ENCODE results near the gene C18orf32. TPM values are rescaled to one million over a fixed set of nuclear protein-coding genes. Genes with fewer than 3 reads are reported as not detected.

Gene C18orf32
- total RNA-seq, 1 experiment from 2014 or later: 14.0 TPM

DNA sequence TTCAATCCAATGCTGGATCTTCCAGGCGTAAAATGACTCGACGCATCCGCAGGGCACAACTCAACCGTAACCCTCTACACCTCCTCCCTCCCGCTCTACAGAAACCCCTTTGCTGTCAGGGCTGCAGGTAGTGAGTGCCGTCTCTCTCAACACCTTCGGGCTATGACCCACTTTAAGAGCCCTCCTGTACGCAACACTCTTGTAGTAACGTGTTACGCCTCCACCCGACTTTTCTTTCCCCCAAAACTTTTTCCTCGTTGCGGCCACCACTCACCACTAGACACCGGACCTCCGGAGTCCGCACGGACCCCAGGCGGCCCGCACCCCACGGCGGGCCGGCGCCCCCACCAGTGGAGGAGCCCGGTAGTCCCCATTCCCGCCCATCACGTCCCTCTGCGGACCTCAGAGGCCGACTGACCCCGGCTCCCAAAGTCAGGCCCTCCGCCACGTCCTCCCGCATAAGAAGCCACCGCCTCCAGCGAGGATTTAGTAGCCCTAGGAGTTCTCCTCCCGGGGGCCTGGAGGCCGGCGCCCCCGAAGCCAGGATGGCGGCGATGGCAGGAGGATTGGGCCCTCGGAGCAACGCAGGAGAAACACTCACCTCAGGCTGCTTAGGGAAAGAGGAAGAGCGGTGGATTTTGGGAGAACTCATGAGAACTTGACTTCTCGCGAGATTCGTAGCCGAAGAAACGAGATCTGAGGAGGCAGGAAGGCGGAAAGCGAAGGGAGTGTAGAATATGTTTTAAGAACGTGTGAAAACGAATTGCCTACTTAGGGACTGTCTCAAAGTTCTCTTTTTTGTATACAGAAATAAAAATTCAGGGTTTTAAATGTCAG is 5.0 kb upstream of the C18orf32 start, which contains the start of gene RPL17:
Gene RPL17 (minus strand): TSS at position 609 of the 837 bp plus-strand sequence.
- Histone ChIP-seq H3K9me3 (no peaks in the 10 kb centered on the region), H3K4me3 (ENCODE audit: low read depth, low read length) (peak within 1 kb of the TSS; percentile 75), H3K4me1 (peaks cover 7% of the 10 kb centered on the region), H3K36me3 (ENCODE audit: control insufficient read depth, insufficient read depth, low read length) (no peaks in the 10 kb centered on the region), H3K27me3 (replicated peaks; ENCODE audit: control insufficient read depth, insufficient read depth, low read length) (no peaks in the 10 kb centered on the region)
- H3K4me1 Mint-ChIP-seq (ENCODE audit: low read depth, unreplicated experiment): no peaks in the 10 kb centered on the region
- no peaks in the 10 kb centered on the region for H3K27me3 Mint-ChIP-seq (ENCODE audit: insufficient read depth, unreplicated experiment)
- ChIA-PET CTCF (no interaction called here), POLR2A (no interaction called here)
- no TSS peak for BruUV-seq (replicated peaks)
- H3K4me3 Mint-ChIP-seq (ENCODE audit: unreplicated experiment): peak within 1 kb of the TSS; percentile 87
- peak; percentile 86 to 90 for DNase-seq
- TF ChIP-seq, protein P1, sequence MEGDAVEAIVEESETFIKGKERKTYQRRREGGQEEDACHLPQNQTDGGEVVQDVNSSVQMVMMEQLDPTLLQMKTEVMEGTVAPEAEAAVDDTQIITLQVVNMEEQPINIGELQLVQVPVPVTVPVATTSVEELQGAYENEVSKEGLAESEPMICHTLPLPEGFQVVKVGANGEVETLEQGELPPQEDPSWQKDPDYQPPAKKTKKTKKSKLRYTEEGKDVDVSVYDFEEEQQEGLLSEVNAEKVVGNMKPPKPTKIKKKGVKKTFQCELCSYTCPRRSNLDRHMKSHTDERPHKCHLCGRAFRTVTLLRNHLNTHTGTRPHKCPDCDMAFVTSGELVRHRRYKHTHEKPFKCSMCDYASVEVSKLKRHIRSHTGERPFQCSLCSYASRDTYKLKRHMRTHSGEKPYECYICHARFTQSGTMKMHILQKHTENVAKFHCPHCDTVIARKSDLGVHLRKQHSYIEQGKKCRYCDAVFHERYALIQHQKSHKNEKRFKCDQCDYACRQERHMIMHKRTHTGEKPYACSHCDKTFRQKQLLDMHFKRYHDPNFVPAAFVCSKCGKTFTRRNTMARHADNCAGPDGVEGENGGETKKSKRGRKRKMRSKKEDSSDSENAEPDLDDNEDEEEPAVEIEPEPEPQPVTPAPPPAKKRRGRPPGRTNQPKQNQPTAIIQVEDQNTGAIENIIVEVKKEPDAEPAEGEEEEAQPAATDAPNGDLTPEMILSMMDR (IDR thresholded peaks at IDR 0.05; ENCODE audit: insufficient read depth in 1 of 2, low read depth in 1 of 2, low read length in 1 of 2, severe bottlenecking in 1 of 2, unreplicated experiment in 1 of 2): no peak
- peaks cover 55% of the 10 kb centered on the region for H3K36me3 Mint-ChIP-seq (ENCODE audit: insufficient read depth, unreplicated experiment)
- intact Hi-C loops (cut with micrococcal nuclease; ENCODE audit: unreplicated experiment): loop anchor here (2.0 kb wide), 1 partner anchor 31 kb away; the partner anchor contains the start of gene DYM
- H3K9me3 Mint-ChIP-seq (ENCODE audit: unreplicated experiment): no peaks in the 10 kb centered on the region
- peak within 1 kb of the TSS; percentile 92 for H3K27ac Mint-ChIP-seq (ENCODE audit: unreplicated experiment)

DNA sequence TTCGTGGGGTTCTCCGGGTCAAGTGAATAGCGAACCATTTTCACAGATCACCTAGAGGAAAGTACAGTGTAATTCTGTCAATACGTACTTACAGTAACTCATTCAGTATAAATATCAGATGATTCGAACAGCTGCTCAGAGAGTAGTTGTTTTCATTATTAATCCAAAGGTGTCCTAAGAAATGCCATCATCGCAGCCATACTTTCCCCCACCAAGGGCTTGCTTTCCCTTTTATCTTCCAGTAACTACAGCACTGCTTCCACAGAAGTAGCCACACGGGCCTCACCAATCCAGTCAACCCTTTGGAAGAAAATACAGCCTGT is 4.5 kb upstream of the C18orf32 start:
- Histone ChIP-seq H3K36me3 (ENCODE audit: control insufficient read depth, insufficient read depth, low read length) (no peaks in the 10 kb centered on the region), H3K27me3 (replicated peaks; ENCODE audit: control insufficient read depth, insufficient read depth, low read length) (no peaks in the 10 kb centered on the region), H3K4me1 (peaks cover 7% of the 10 kb centered on the region), H3K4me3 (ENCODE audit: low read depth, low read length) (peak overlapping the region; percentile 75), H3K9me3 (no peaks in the 10 kb centered on the region)
- DNase-seq: no peak
- POLR2A ChIA-PET: interaction anchor here (0.5 kb wide), 1 partner anchor 59 kb away, joined by 5 read pairs; no protein-coding TSS in a partner anchor
- no peaks in the 10 kb centered on the region for H3K27me3 Mint-ChIP-seq (ENCODE audit: insufficient read depth, unreplicated experiment)
- no TSS peak for BruUV-seq (replicated peaks)
- CTCF ChIA-PET: no interaction called here
- H3K4me3 Mint-ChIP-seq (ENCODE audit: unreplicated experiment): peak overlapping the region; percentile 87
- no peaks in the 10 kb centered on the region for H3K4me1 Mint-ChIP-seq (ENCODE audit: low read depth, unreplicated experiment)
- no peaks in the 10 kb centered on the region for H3K9me3 Mint-ChIP-seq (ENCODE audit: unreplicated experiment)
- TF ChIP-seq, protein P1 (IDR thresholded peaks at IDR 0.05; ENCODE audit: insufficient read depth in 1 of 2, low read depth in 1 of 2, low read length in 1 of 2, severe bottlenecking in 1 of 2, unreplicated experiment in 1 of 2): no peak
- peaks cover 61% of the 10 kb centered on the region for H3K36me3 Mint-ChIP-seq (ENCODE audit: insufficient read depth, unreplicated experiment)
- H3K27ac Mint-ChIP-seq (ENCODE audit: unreplicated experiment): peak overlapping the region; percentile 92
- intact Hi-C loops (cut with micrococcal nuclease; ENCODE audit: unreplicated experiment): no loop called here

DNA sequence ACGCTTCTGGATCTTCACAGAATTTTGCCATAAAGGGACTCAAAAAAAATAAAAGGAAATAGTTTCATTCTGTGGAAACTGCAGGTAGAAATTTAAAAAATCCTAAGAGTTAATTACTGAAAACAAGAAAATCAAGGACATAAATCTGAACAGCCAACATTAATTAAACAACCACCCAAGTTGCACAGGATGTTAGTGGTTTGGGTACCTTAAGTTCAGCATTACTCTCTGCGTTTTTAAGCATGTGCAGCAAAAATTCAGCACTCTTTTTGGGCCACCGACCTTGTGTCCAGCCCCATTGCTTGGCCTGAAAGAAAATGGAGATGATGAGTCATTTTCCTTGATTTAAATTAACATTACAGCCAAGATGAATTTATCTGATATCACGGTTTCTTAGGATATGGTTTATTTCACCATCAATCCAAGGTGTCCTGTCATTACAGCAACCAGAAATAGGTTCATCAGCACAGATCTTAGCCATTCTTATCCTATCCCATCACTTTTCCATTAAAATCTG is 3.3 kb upstream of the C18orf32 start:
- no peak overlapping the region for H3K4me3 ChIP-seq (ENCODE audit: low read depth, low read length)
- H3K36me3 ChIP-seq (ENCODE audit: control insufficient read depth, insufficient read depth, low read length): no peaks in the 10 kb centered on the region
- peaks cover 7% of the 10 kb centered on the region for H3K4me1 ChIP-seq
- ChIA-PET POLR2A (no interaction called here), CTCF (no interaction called here)
- DNase-seq: no peak
- TF ChIP-seq, protein P1 (IDR thresholded peaks at IDR 0.05; ENCODE audit: insufficient read depth in 1 of 2, low read depth in 1 of 2, low read length in 1 of 2, severe bottlenecking in 1 of 2, unreplicated experiment in 1 of 2): no peak
- no peaks in the 10 kb centered on the region for H3K27me3 ChIP-seq (replicated peaks; ENCODE audit: control insufficient read depth, insufficient read depth, low read length)
- Mint-ChIP-seq H3K9me3 (ENCODE audit: unreplicated experiment) (no peaks in the 10 kb centered on the region), H3K36me3 (ENCODE audit: insufficient read depth, unreplicated experiment) (peaks cover 62% of the 10 kb centered on the region), H3K4me3 (ENCODE audit: unreplicated experiment) (peak overlapping the region; percentile 87), H3K27ac (ENCODE audit: unreplicated experiment) (no peak overlapping the region), H3K27me3 (ENCODE audit: insufficient read depth, unreplicated experiment) (no peaks in the 10 kb centered on the region), H3K4me1 (ENCODE audit: low read depth, unreplicated experiment) (no peaks in the 10 kb centered on the region)
- BruUV-seq (replicated peaks): no TSS peak
- intact Hi-C loops (cut with micrococcal nuclease; ENCODE audit: unreplicated experiment): no loop called here
- no peaks in the 10 kb centered on the region for H3K9me3 ChIP-seq

Data from Caco-2 (cell line).